Measurements from ENCODE around the gene UGCG. TPM values are rescaled to one million over a fixed set of nuclear protein-coding genes. Genes with fewer than 3 reads are reported as not detected.

UGCG gene
- total RNA-seq, 1 donor from 2014 or later = 48.1 TPM

GRCh38 chr9:111904026-111904425 is 7.4 kb downstream of the UGCG start:
- no peaks in the 10 kb centered on the region for H3K9me3 Mint-ChIP-seq
- no peak overlapping the region for H3K27ac Mint-ChIP-seq
- H3K4me2 ChIP-seq = no peak overlapping the region
- H3K79me2 ChIP-seq (ENCODE audit: low read depth) = peaks cover 100% of the 10 kb centered on the region
- H3K4me1 ChIP-seq = peaks cover 8% of the 10 kb centered on the region
- peaks cover 7% of the 10 kb centered on the region for H3K36me3 Mint-ChIP-seq
- H3K4me3 ChIP-seq = no peak overlapping the region
- H3K9me3 ChIP-seq (ENCODE audit: low read depth) = no peaks in the 10 kb centered on the region
- TF ChIP-seq EZH2phosphoT487 (IDR thresholded peaks at IDR 0.05) = no peak
- no peak for TF ChIP-seq CTCF (IDR thresholded peaks at IDR 0.05)
- TF ChIP-seq EZH2 (IDR thresholded peaks at IDR 0.05) = no peak
- no peaks in the 10 kb centered on the region for H3F3A ChIP-seq (ENCODE audit: low read depth)
- H3K4me1 Mint-ChIP-seq = peaks cover 3% of the 10 kb centered on the region
- no peak overlapping the region for H3K4me3 Mint-ChIP-seq
- no peaks in the 10 kb centered on the region for H3K36me3 ChIP-seq
- H3K27me3 ChIP-seq = no peaks in the 10 kb centered on the region
- no peak for DNase-seq (ENCODE audit: low spot score)
- peaks cover 4% of the 10 kb centered on the region for H3K27me3 Mint-ChIP-seq (ENCODE audit: insufficient read depth, low read depth)
- no peak overlapping the region for H2AFZ ChIP-seq (replicated peaks)
- H4K20me1 ChIP-seq (ENCODE audit: low read depth) = peaks cover 93% of the 10 kb centered on the region
- H3K9ac ChIP-seq = no peak overlapping the region
- no peak overlapping the region for H3K27ac ChIP-seq

GRCh38 chr9:111904891-111905291 is 8.3 kb downstream of the UGCG start:
- Histone ChIP-seq H3K4me3 (no peak overlapping the region), H3K4me2 (no peak overlapping the region), H3K27me3 (no peaks in the 10 kb centered on the region), H3K4me1 (peaks cover 6% of the 10 kb centered on the region), H4K20me1 (ENCODE audit: low read depth) (peaks cover 94% of the 10 kb centered on the region), H3K9me3 (ENCODE audit: low read depth) (no peaks in the 10 kb centered on the region), H3K36me3 (no peaks in the 10 kb centered on the region), H3F3A (ENCODE audit: low read depth) (no peaks in the 10 kb centered on the region), H2AFZ (replicated peaks) (no peak overlapping the region), H3K27ac (no peak overlapping the region), H3K79me2 (ENCODE audit: low read depth) (peaks cover 100% of the 10 kb centered on the region), H3K9ac (no peak overlapping the region)
- H3K4me1 Mint-ChIP-seq = peaks cover 3% of the 10 kb centered on the region
- TF ChIP-seq EZH2phosphoT487 (IDR thresholded peaks at IDR 0.05) (no peak), EZH2 (IDR thresholded peaks at IDR 0.05) (no peak), CTCF (IDR thresholded peaks at IDR 0.05) (no peak)
- no peak for DNase-seq (ENCODE audit: low spot score)
- no peak overlapping the region for H3K27ac Mint-ChIP-seq
- no peak overlapping the region for H3K4me3 Mint-ChIP-seq
- peaks cover 4% of the 10 kb centered on the region for H3K27me3 Mint-ChIP-seq (ENCODE audit: insufficient read depth, low read depth)
- no peaks in the 10 kb centered on the region for H3K9me3 Mint-ChIP-seq
- peaks cover 7% of the 10 kb centered on the region for H3K36me3 Mint-ChIP-seq

- no peaks in the 10 kb centered on the region for H3K9me3 Mint-ChIP-seq
- peaks cover 7% of the 10 kb centered on the region for H3K36me3 Mint-ChIP-seq
- Histone ChIP-seq H3K4me2 (no peak overlapping the region), H3K4me1 (no peaks in the 10 kb centered on the region), H3K27ac (peak overlapping the region; percentile 37), H3K9ac (no peak overlapping the region), H3K4me3 (no peak overlapping the region), H4K20me1 (ENCODE audit: low read depth) (peaks cover 86% of the 10 kb centered on the region), H3K9me3 (ENCODE audit: low read depth) (no peaks in the 10 kb centered on the region), H3K36me3 (no peaks in the 10 kb centered on the region), H3F3A (ENCODE audit: low read depth) (no peaks in the 10 kb centered on the region), H3K79me2 (ENCODE audit: low read depth) (peaks cover 98% of the 10 kb centered on the region), H3K27me3 (no peaks in the 10 kb centered on the region), H2AFZ (replicated peaks) (no peak overlapping the region)
- H3K4me3 Mint-ChIP-seq = no peak overlapping the region
- peaks cover 3% of the 10 kb centered on the region for H3K4me1 Mint-ChIP-seq
- no peak overlapping the region for H3K27ac Mint-ChIP-seq
- no peak for TF ChIP-seq EZH2 (IDR thresholded peaks at IDR 0.05)
- TF ChIP-seq CTCF (IDR thresholded peaks at IDR 0.05) = no peak
- no peak for TF ChIP-seq EZH2phosphoT487 (IDR thresholded peaks at IDR 0.05)
- DNase-seq (ENCODE audit: low spot score) = no peak
- peaks cover 4% of the 10 kb centered on the region for H3K27me3 Mint-ChIP-seq (ENCODE audit: insufficient read depth, low read depth)
Observed at GRCh38 chr9:111907147-111907546, 10.5 kb downstream of the UGCG start.

Measured in neural progenitor cell (in vitro differentiated cells).